H1 (cell line): ENCODE results near the gene ICA1. TPM values are rescaled to one million over a fixed set of nuclear protein-coding genes. Genes with fewer than 3 reads are reported as not detected.
A peak's percentile ranks its signal among the peaks of the same experiment; 100 is the strongest.

ENCODE experiments used
- CTCF ChIA-PET: fragments of 300-600 bp; sonication (Branson Sonifier 250); formaldehyde crosslinking; loops from one replicate; lab custom pipeline; 2021; ENCODE audit not compliant: partially characterized antibody; lab: Charles Lee
- POLR2A ChIA-PET: fragments of 300-600 bp; sonication (Branson Sonifier 250); formaldehyde crosslinking; loops from one replicate; lab custom pipeline; 2021; ENCODE audit warnings: inconsistent platforms; ENCODE audit not compliant: partially characterized antibody; lab: Charles Lee
- DNase-seq, 2 experiments: peaks; one replicate each; pipeline versions ENCODE4 v3.0.0 to v3.0.0-alpha.2; 2010 to 2022; ENCODE audit warnings: low spot score in 2 of 2, low read depth in 1 of 2, mixed read lengths in 1 of 2
- FAIRE-seq: peaks from 2 replicates; lab custom pipeline; 2011; peaks lifted over from hg19 to GRCh38; lab: Jason Lieb, UNC
- H2AFZ ChIP-seq: 2 replicates; pipeline ENCODE4 v1.8.1; 2012; ENCODE audit warnings: low read length, inconsistent platforms
- H2AK5ac ChIP-seq: 2 replicates; pipeline ENCODE4 v1.6.1; 2013; ENCODE audit warnings: low read depth, low read length
- H2BK120ac ChIP-seq: replicated peaks from 2 replicates; pipeline ENCODE3; 2013; ENCODE audit warnings: low read depth, low read length, inconsistent platforms
- H2BK12ac ChIP-seq: 2 replicates; pipeline ENCODE4 v1.6.1; 2013; ENCODE audit warnings: low read depth, low read length
- H2BK15ac ChIP-seq: 2 replicates; pipeline ENCODE4 v1.6.1; 2013; ENCODE audit warnings: low read length
- H2BK20ac ChIP-seq: 2 replicates; pipeline ENCODE4 v1.6.1; 2013; ENCODE audit warnings: low read length
- H2BK5ac ChIP-seq: 2 replicates; pipeline ENCODE4 v1.6.1; 2013; ENCODE audit warnings: low read depth, low read length
- H3K14ac ChIP-seq: 2 replicates; pipeline ENCODE4 v1.6.1; 2013; ENCODE audit warnings: inconsistent platforms; ENCODE audit not compliant: insufficient read length
- H3K18ac ChIP-seq: 2 replicates; pipeline ENCODE4 v1.6.1; 2013; ENCODE audit warnings: low read length; ENCODE audit errors: extremely low read depth
- H3K23ac ChIP-seq: 2 replicates; pipeline ENCODE4 v1.6.1; 2013; ENCODE audit warnings: inconsistent platforms; ENCODE audit not compliant: insufficient read length
- H3K23me2 ChIP-seq: 2 replicates; pipeline ENCODE4 v1.6.1; 2013; ENCODE audit warnings: low read depth, low read length
- H3K27ac ChIP-seq: 2 replicates; pipeline ENCODE4 v1.6.1; 2011; ENCODE audit warnings: low read depth, low read length, inconsistent platforms
- H3K27me3 ChIP-seq, 4 experiments: replicated peaks in 1 of 4; 1 replicate in 1 of 4; 2 replicates in 3 of 4; pipeline versions ENCODE4 v1.6.1 to v1.8.1; 2011 to 2013; ENCODE audit warnings: low read length in 3 of 4, mild to moderate bottlenecking in 3 of 4, inconsistent platforms in 2 of 4, mixed read lengths in 2 of 4, moderate library complexity in 1 of 4; ENCODE audit not compliant: control insufficient read depth in 3 of 4, insufficient read depth in 3 of 4; ENCODE audit errors: extremely low read depth in 1 of 4
- H3K36me3 ChIP-seq, 4 experiments: 2 replicates each; pipeline versions ENCODE4 v1.6.1 to v1.8.1; 2011 to 2013; ENCODE audit warnings: mild to moderate bottlenecking in 4 of 4, low read length in 3 of 4, moderate library complexity in 2 of 4, control low read depth in 1 of 4, inconsistent platforms in 1 of 4; ENCODE audit not compliant: insufficient read depth in 4 of 4, control insufficient read depth in 2 of 4
- H3K4ac ChIP-seq: replicated peaks from 2 replicates; pipeline ENCODE3; 2013; ENCODE audit warnings: low read length, low read depth, mixed read lengths, inconsistent platforms; ENCODE audit not compliant: insufficient read length
- H3K4me1 ChIP-seq, 4 experiments: replicated peaks in 1 of 4; 1 replicate in 1 of 4; 2 replicates in 3 of 4; pipeline versions ENCODE4 v1.6.1 to v1.8.1; 2011 to 2013; ENCODE audit warnings: low read length in 3 of 4, inconsistent platforms in 2 of 4, mixed read lengths in 1 of 4; ENCODE audit not compliant: insufficient read depth in 4 of 4, control insufficient read depth in 3 of 4
- H3K4me2 ChIP-seq, 2 experiments: 2 replicates each; pipeline versions ENCODE4 v1.6.1 to v1.8.1; 2011 to 2013; ENCODE audit warnings: low read depth in 2 of 2, low read length in 2 of 2, control low read depth in 1 of 2, inconsistent platforms in 1 of 2, mild to moderate bottlenecking in 1 of 2; ENCODE audit not compliant: insufficient read depth in 1 of 2
- H3K4me3 ChIP-seq, 4 experiments: fragments of 200-600, 300-600 bp in 1 of 4; sonication (generic), shearing (Covaris generic), sonication (Bioruptor Twin) in 1 of 4; 2 replicates each; pipeline versions ENCODE4 v1.5.1 to v1.8.1; 2011 to 2016; ENCODE audit warnings: low read length in 4 of 4, low read depth in 3 of 4, control low read depth in 2 of 4, inconsistent platforms in 2 of 4, mild to moderate bottlenecking in 2 of 4, mixed read lengths in 1 of 4, moderate library complexity in 1 of 4; ENCODE audit not compliant: insufficient read depth in 2 of 4; ENCODE audit errors: extremely low read depth in 1 of 4
- H3K56ac ChIP-seq: replicated peaks from 2 replicates; pipeline ENCODE3; 2013; ENCODE audit warnings: low read depth, mild to moderate bottlenecking, mixed read lengths, low read length, inconsistent platforms; ENCODE audit not compliant: insufficient read length
- H3K79me1 ChIP-seq: 2 replicates; pipeline ENCODE4 v1.6.1; 2013; ENCODE audit warnings: low read depth, low read length, control low read depth
- H3K79me2 ChIP-seq, 2 experiments: 2 replicates each; pipeline versions ENCODE4 v1.6.1 to v1.8.1; 2012 to 2013; ENCODE audit warnings: low read length in 2 of 2, mild to moderate bottlenecking in 2 of 2, inconsistent platforms in 1 of 2; ENCODE audit not compliant: insufficient read depth in 2 of 2, control insufficient read depth in 1 of 2
- H3K9ac ChIP-seq, 4 experiments: replicated peaks in 1 of 4; 1 replicate in 1 of 4; 2 replicates in 3 of 4; pipeline versions ENCODE4 v1.6.1 to v1.8.1; 2011 to 2013; ENCODE audit warnings: low read depth in 3 of 4, low read length in 3 of 4, control low read depth in 2 of 4, mild to moderate bottlenecking in 2 of 4, moderate library complexity in 2 of 4, inconsistent platforms in 1 of 4; ENCODE audit errors: extremely low read depth in 1 of 4
- H3K9me3 ChIP-seq, 2 experiments: 2 replicates each; pipeline versions ENCODE4 v1.6.1 to v1.8.1; 2012 to 2013; ENCODE audit warnings: mild to moderate bottlenecking in 2 of 2, moderate library complexity in 2 of 2, control low read depth in 1 of 2, inconsistent platforms in 1 of 2, low read depth in 1 of 2, low read length in 1 of 2, mixed read lengths in 1 of 2; ENCODE audit not compliant: insufficient read depth in 2 of 2
- H4K20me1 ChIP-seq, 2 experiments: replicated peaks in 1 of 2; 2 replicates each; pipeline versions ENCODE3 to v1.8.1; 2011 to 2013; ENCODE audit warnings: inconsistent platforms in 2 of 2, low read length in 2 of 2, mild to moderate bottlenecking in 1 of 2; ENCODE audit not compliant: insufficient read depth in 2 of 2, control insufficient read depth in 1 of 2
- H4K5ac ChIP-seq: 2 replicates; pipeline ENCODE4 v1.6.1; 2013; ENCODE audit warnings: low read length, low read depth, mixed read lengths, inconsistent platforms; ENCODE audit not compliant: insufficient read length
- H4K8ac ChIP-seq: 2 replicates; pipeline ENCODE4 v1.8.0; 2013; ENCODE audit warnings: mild to moderate bottlenecking, moderate library complexity, low read length, inconsistent platforms; ENCODE audit not compliant: insufficient read depth; ENCODE audit errors: extremely low read depth
- H4K91ac ChIP-seq: replicated peaks from 2 replicates; pipeline ENCODE3; 2013; ENCODE audit warnings: low read length, mixed read lengths, inconsistent platforms; ENCODE audit not compliant: insufficient read length
- BRCA1 ChIP-seq: IDR thresholded peaks from 2 replicates; pipeline ENCODE4 v1.6.1; 2012; ENCODE audit warnings: low read depth, low read length, improper control_type of control experiment
- CTCF ChIP-seq, 3 experiments: IDR thresholded peaks; 1 replicate in 2 of 3; 2 replicates in 1 of 3; pipeline versions ENCODE4 v1.5.1 to v1.6.1; 2011; ENCODE audit warnings: low read length in 3 of 3, mild to moderate bottlenecking in 3 of 3, inconsistent platforms in 2 of 3, low read depth in 1 of 3, moderate library complexity in 1 of 3; ENCODE audit not compliant: insufficient read depth in 1 of 3; ENCODE audit errors: control extremely low read depth in 1 of 3
- NANOG ChIP-seq: IDR thresholded peaks from 2 replicates; pipeline ENCODE4 v1.6.1; 2011; ENCODE audit warnings: low read length, low read depth, mild to moderate bottlenecking, inconsistent platforms; ENCODE audit not compliant: insufficient read depth, poor library complexity, severe bottlenecking
- POLR2A ChIP-seq, 2 experiments: IDR thresholded peaks; 1 replicate in 1 of 2; 2 replicates in 1 of 2; pipeline ENCODE4 v1.6.1; 2011; ENCODE audit warnings: low read depth in 2 of 2, low read length in 2 of 2, mild to moderate bottlenecking in 2 of 2; ENCODE audit errors: control extremely low read depth in 1 of 2
- RAD21 ChIP-seq, 2 experiments: IDR thresholded peaks in 1 of 2; conservative IDR thresholded peaks in 1 of 2; 2 replicates each; pipeline ENCODE4 v1.6.1; 2011; ENCODE audit warnings: low read depth in 2 of 2, low read length in 2 of 2, improper control_type of control experiment in 1 of 2, inconsistent platforms in 1 of 2, mild to moderate bottlenecking in 1 of 2, moderate library complexity in 1 of 2
- RXRA ChIP-seq: IDR thresholded peaks from 2 replicates; pipeline ENCODE4 v1.6.1; 2011; ENCODE audit warnings: low read depth, mild to moderate bottlenecking, low read length, moderate library complexity; ENCODE audit not compliant: insufficient read depth
- SIX5 ChIP-seq: IDR thresholded peaks from 2 replicates; pipeline ENCODE4 v1.6.1; 2011; ENCODE audit warnings: mild to moderate bottlenecking, low read depth, low read length
- SUZ12 ChIP-seq: fragments of 200-600 bp; sonication (generic); IDR thresholded peaks from 2 replicates; pipeline ENCODE4 v1.6.1; 2012; ENCODE audit warnings: mild to moderate bottlenecking, inconsistent platforms, low read length, moderate library complexity, mixed read lengths
- TAF7 ChIP-seq: optimal IDR thresholded peaks from 2 replicates; pipeline ENCODE3; 2011; ENCODE audit warnings: low read depth, mild to moderate bottlenecking, inconsistent platforms, low read length, moderate library complexity, borderline replicate concordance
- TEAD4 ChIP-seq: IDR thresholded peaks from 2 replicates; pipeline ENCODE4 v1.6.1; 2012; ENCODE audit warnings: low read depth, low read length, inconsistent platforms, mixed read lengths
- WGBS, 2 experiments: shearing (Covaris generic) in 1 of 2; methylation state at CpG; one replicate each; pipeline versions ENCODE4 v1.1.6 to v1.1.7; 2013 to 2015; ENCODE audit warnings: low lambda C conversion rate in 2 of 2, mixed read lengths in 2 of 2, inconsistent platforms in 1 of 2, low coverage in 1 of 2, missing lambda C conversion rate in 1 of 2; ENCODE audit not compliant: insufficient replicate concordance in 2 of 2, insufficient coverage in 1 of 2, insufficient read length in 1 of 2; ENCODE audit errors: extremely low coverage in 1 of 2, missing lambda C conversion rate in 1 of 2; 5-methylcytosine and 5-hydroxymethylcytosine counted together
- polyA plus RNA-seq, 7 experiments: library from polyadenylated mRNA; depleted of rRNA in 3 of 7; stranded (reverse) in 5 of 7; unstranded in 2 of 7; fragments of >200 nt in 5 of 7; fragments of 200-250 nt in 2 of 7; gene quantifications; 1 replicate in 5 of 7; 2 replicates in 1 of 7; 4 replicates in 1 of 7; pipeline versions ENCODE4 v1.2.1 to v1.2.3, GENCODE V29; 2011 to 2013; ENCODE audit warnings: missing spikeins in 2 of 7, mixed read lengths in 2 of 7
- total RNA-seq: library from RNA; stranded (reverse); fragmentation: NEBNext Ultra II Directional; extraction: Animal tissue kit (Norgen Biotek cat#: 25700); gene quantifications from 2 replicates; pipeline ENCODE4 v1.2.1, GENCODE V29; 2021

ICA1 gene
- total and polyA plus RNA-seq, 2 of the 8 experiments (the other 6 are each of a cell fraction or from before 2014, with no cell fraction given) = 14.9 to 37.1 TPM

GRCh38 chr7:8277394-8277982 is 15.5 kb upstream of the ICA1 start:
- peak; percentile 99 for FAIRE-seq
- H2BK20ac ChIP-seq = no peak overlapping the region
- CTCF ChIA-PET = interaction anchor here (0.7 to 5.3 kb wide), 23 partner anchors 10 to 596 kb away, joined by 3 to 40 read pairs (median 5); no protein-coding TSS in a partner anchor
- no peak for TF ChIP-seq SIX5
- TF ChIP-seq SUZ12 = no peak
- TF ChIP-seq POLR2A (IDR thresholded peaks at IDR 0.05; ENCODE audit: control extremely low read depth in 1 of 2, low read depth in 2 of 2, low read length in 2 of 2) = no peak
- TF ChIP-seq RAD21 (IDR thresholded peaks at IDR 0.05 in 1 of 2, conservative IDR thresholded peaks at IDR 0.05 in 1 of 2; ENCODE audit: low read depth in 2 of 2, low read length in 2 of 2) = peak; percentile 87 to 90
- TF ChIP-seq RXRA = no peak
- TF ChIP-seq BRCA1 = no peak
- no peak for TF ChIP-seq TAF7
- TF ChIP-seq NANOG = no peak
- no peak for TF ChIP-seq TEAD4
- peak in 2 of 3 experiments; percentile 67 to 71; a peak in 3 of 4 replicates for TF ChIP-seq CTCF (IDR thresholded peaks at IDR 0.05; ENCODE audit: control extremely low read depth in 1 of 3, insufficient read depth in 1 of 3, low read depth in 1 of 3, low read length in 3 of 3)

More at GRCh38 chr7:8277394-8277982, 15.5 kb upstream of the ICA1 start:
- no peak overlapping the region for H4K5ac ChIP-seq
- 78% methylated on average over 3 of the region's 3 CpGs; no CpG with 5 or more reads in 1 of the 2 experiments for WGBS, 2 experiments
- H3K79me2 ChIP-seq = no peaks in the 10 kb centered on the region
- no peak overlapping the region for H3K27ac ChIP-seq
- no peak overlapping the region for H3K23ac ChIP-seq
- H2BK5ac ChIP-seq = no peak overlapping the region
- H2AFZ ChIP-seq = no peak overlapping the region
- H3K23me2 ChIP-seq = no peaks in the 10 kb centered on the region; the same call in 1 of the 2 replicates
- no peak overlapping the region for H3K56ac ChIP-seq
- no peaks in the 10 kb centered on the region for H3K9me3 ChIP-seq
- POLR2A ChIA-PET = interaction anchor here (0.9 kb wide), 1 partner anchor 15 kb away, joined by 3 read pairs; no protein-coding TSS in a partner anchor
- no peaks in the 10 kb centered on the region for H4K20me1 ChIP-seq
- no peak overlapping the region for H3K14ac ChIP-seq
- H2BK120ac ChIP-seq = no peak overlapping the region
- no peak overlapping the region for H3K18ac ChIP-seq
- H3K4ac ChIP-seq = no peak overlapping the region
- H3K79me1 ChIP-seq = no peaks in the 10 kb centered on the region
- no peak overlapping the region for H2BK15ac ChIP-seq
- H3K4me1 ChIP-seq = no peaks in the 10 kb centered on the region
- no peak overlapping the region for H2AK5ac ChIP-seq
- DNase-seq = no peak
- no peaks in the 10 kb centered on the region for H3K27me3 ChIP-seq
- no peak overlapping the region for H4K8ac ChIP-seq
- no peak overlapping the region for H4K91ac ChIP-seq
- H3K4me3 ChIP-seq = no peak overlapping the region
- H3K9ac ChIP-seq = no peak overlapping the region
- H2BK12ac ChIP-seq = no peak overlapping the region
- no peaks in the 10 kb centered on the region for H3K36me3 ChIP-seq
- H3K4me2 ChIP-seq = no peak overlapping the region
